ENCODE measurements around the gene PTPN9. TPM values are rescaled to one million over a fixed set of nuclear protein-coding genes. Genes with fewer than 3 reads are reported as not detected.

Gene PTPN9
- total RNA-seq, 1 experiment from 2014 or later: 31.6 TPM

- H3K4me3 Mint-ChIP-seq (ENCODE audit: unreplicated experiment): no peak overlapping the region
- H3K9me3 Mint-ChIP-seq (ENCODE audit: unreplicated experiment): no peaks in the 10 kb centered on the region
- BruUV-seq (replicated peaks): no TSS peak
- DNase-seq (ENCODE audit: unreplicated experiment): peak; percentile 11
- no peaks in the 10 kb centered on the region for H3K27me3 Mint-ChIP-seq (ENCODE audit: insufficient read depth, unreplicated experiment)
- TF ChIP-seq CTCF (IDR thresholded peaks at IDR 0.05; ENCODE audit: unreplicated experiment): no peak
- ChIA-PET POLR2A (interaction anchor here (0.6 to 2.5 kb wide), 6 partner anchors 8 to 585 kb away, joined by 3 to 7 read pairs (median 4); partner anchors contain the start of genes MAN2C1 and SIN3A), CTCF (interaction anchor here (1.1 to 1.2 kb wide), 2 partner anchors 12 to 33 kb away, joined by 4 to 5 read pairs; no protein-coding TSS in a partner anchor)
- no peak overlapping the region for H3K27ac Mint-ChIP-seq (ENCODE audit: low read depth, unreplicated experiment)
- H3K36me3 Mint-ChIP-seq (ENCODE audit: insufficient read depth, unreplicated experiment): peaks cover 76% of the 10 kb centered on the region
- intact Hi-C loops (cut with micrococcal nuclease): no loop called here
- H3K4me1 Mint-ChIP-seq (ENCODE audit: insufficient read depth, unreplicated experiment): no peaks in the 10 kb centered on the region
Measured at GRCh38 chr15:75420698-75421097, 158.4 kb downstream of the PTPN9 start.

GRCh38 chr15:75416584-75416983 is 162.5 kb downstream of the PTPN9 start:
- Mint-ChIP-seq H3K27ac (ENCODE audit: low read depth, unreplicated experiment) (no peak overlapping the region), H3K4me3 (ENCODE audit: unreplicated experiment) (no peak overlapping the region), H3K9me3 (ENCODE audit: unreplicated experiment) (no peaks in the 10 kb centered on the region), H3K36me3 (ENCODE audit: insufficient read depth, unreplicated experiment) (peaks cover 81% of the 10 kb centered on the region), H3K4me1 (ENCODE audit: insufficient read depth, unreplicated experiment) (no peaks in the 10 kb centered on the region), H3K27me3 (ENCODE audit: insufficient read depth, unreplicated experiment) (no peaks in the 10 kb centered on the region)
- no TSS peak for BruUV-seq (replicated peaks)
- intact Hi-C loops (cut with micrococcal nuclease): no loop called here
- no peak for TF ChIP-seq CTCF (IDR thresholded peaks at IDR 0.05; ENCODE audit: unreplicated experiment)
- CTCF ChIA-PET: interaction anchor here (0.6 kb wide), 1 partner anchor 785 kb away, joined by 3 read pairs; no protein-coding TSS in a partner anchor
- POLR2A ChIA-PET: interaction anchor here (1.4 to 1.9 kb wide), 2 partner anchors 9 to 14 kb away, joined by 3 to 4 read pairs; no protein-coding TSS in a partner anchor
- no peak for DNase-seq (ENCODE audit: unreplicated experiment)

Other genes with a start within 250 kb of the PTPN9 start
- 43.9 and 47.3 TPM in 2 replicates for gene COMMD4, start 243.3 kb downstream of the PTPN9 start, total RNA-seq (2022)
- gene NEIL1, start 232.3 kb downstream of the PTPN9 start, total RNA-seq (2022): 6.6 and 9.5 TPM in 2 replicates
- gene MAN2C1, start 210.7 kb downstream of the PTPN9 start, total RNA-seq (2022): 163 and 165 TPM in 2 replicates
- gene SIN3A, start 127.6 kb downstream of the PTPN9 start, total RNA-seq (2022): 32.5 and 45.5 TPM in 2 replicates
- 23.9 and 28.9 TPM in 2 replicates for gene SNUPN, start 46.4 kb upstream of the PTPN9 start, total RNA-seq (2022)
- gene IMP3, start 60.9 kb upstream of the PTPN9 start, total RNA-seq (2022): 45.8 and 58.0 TPM in 2 replicates
- gene SNX33, start 68.6 kb upstream of the PTPN9 start, total RNA-seq (2022): 14.3 and 15.2 TPM in 2 replicates
- gene CSPG4, start 133.5 kb upstream of the PTPN9 start, total RNA-seq (2022): 0.05 and 0.21 TPM in 2 replicates